Measurements from ENCODE around the gene MAPK6.

Gene MAPK6

GRCh38 chr15:52111517-52112202 lies 92.6 kb downstream of the MAPK6 start:
- H3K27me3 ChIP-seq (ENCODE audit: insufficient read depth, low read length): no peaks in the 10 kb centered on the region
- no peaks in the 10 kb centered on the region for H4K20me1 ChIP-seq (ENCODE audit: insufficient read depth, low read length)
- H3K36me3 ChIP-seq (ENCODE audit: insufficient read depth, low read length): no peaks in the 10 kb centered on the region
- H3K4me1 ChIP-seq (ENCODE audit: insufficient read depth, low read length, severe bottlenecking): peaks cover 9% of the 10 kb centered on the region
- TF ChIP-seq EZH2 (IDR thresholded peaks at IDR 0.05; ENCODE audit: borderline replicate concordance, low read length): no peak
- no peak for TF ChIP-seq CTCF (IDR thresholded peaks at IDR 0.05; ENCODE audit: low read length)
- H3K9ac ChIP-seq (ENCODE audit: low read length): peak overlapping the region; percentile 51; the same call in 1 of the 2 replicates
- no peak overlapping the region for H2AFZ ChIP-seq (ENCODE audit: low read length)
- H3K4me2 ChIP-seq (ENCODE audit: low read length): peak overlapping the region; percentile 86
- peak overlapping the region; percentile 59 for H3K4me3 ChIP-seq (ENCODE audit: low read depth, low read length, poor library complexity, severe bottlenecking)
- H3K27ac ChIP-seq (ENCODE audit: low read depth, low read length, poor library complexity, severe bottlenecking): no peak overlapping the region
- no peaks in the 10 kb centered on the region for H3K9me3 ChIP-seq (ENCODE audit: low read length)
- H3F3A ChIP-seq (ENCODE audit: insufficient read depth, low read length): no peaks in the 10 kb centered on the region
- H3K9me2 ChIP-seq (ENCODE audit: low read depth, low read length): no peaks in the 10 kb centered on the region
- no peaks in the 10 kb centered on the region for H3K79me2 ChIP-seq (ENCODE audit: insufficient read depth, low read length)

GRCh38 chr15:52112203-52112750 lies 93.3 kb downstream of the MAPK6 start:
- Histone ChIP-seq H3K4me1 (ENCODE audit: insufficient read depth, low read length, severe bottlenecking) (peaks cover 9% of the 10 kb centered on the region), H3K4me3 (ENCODE audit: low read depth, low read length, poor library complexity, severe bottlenecking) (peak overlapping the region; percentile 59), H3K9ac (ENCODE audit: low read length) (peak overlapping the region; percentile 51; the same call in 1 of the 2 replicates), H3K27me3 (ENCODE audit: insufficient read depth, low read length) (no peaks in the 10 kb centered on the region), H3K9me3 (ENCODE audit: low read length) (no peaks in the 10 kb centered on the region), H3F3A (ENCODE audit: insufficient read depth, low read length) (no peaks in the 10 kb centered on the region), H4K20me1 (ENCODE audit: insufficient read depth, low read length) (no peaks in the 10 kb centered on the region), H3K9me2 (ENCODE audit: low read depth, low read length) (no peaks in the 10 kb centered on the region), H2AFZ (ENCODE audit: low read length) (no peak overlapping the region), H3K36me3 (ENCODE audit: insufficient read depth, low read length) (no peaks in the 10 kb centered on the region), H3K4me2 (ENCODE audit: low read length) (peak overlapping the region; percentile 86), H3K79me2 (ENCODE audit: insufficient read depth, low read length) (no peaks in the 10 kb centered on the region), H3K27ac (ENCODE audit: low read depth, low read length, poor library complexity, severe bottlenecking) (no peak overlapping the region)
- TF ChIP-seq CTCF (IDR thresholded peaks at IDR 0.05; ENCODE audit: low read length) (no peak), EZH2 (IDR thresholded peaks at IDR 0.05; ENCODE audit: borderline replicate concordance, low read length) (no peak)

GRCh38 chr15:52113235-52113634 lies 94.2 kb downstream of the MAPK6 start:
- Histone ChIP-seq H3K79me2 (ENCODE audit: insufficient read depth, low read length) (no peaks in the 10 kb centered on the region), H3K4me2 (ENCODE audit: low read length) (no peak overlapping the region), H4K20me1 (ENCODE audit: insufficient read depth, low read length) (no peaks in the 10 kb centered on the region), H3K27me3 (ENCODE audit: insufficient read depth, low read length) (no peaks in the 10 kb centered on the region), H3K36me3 (ENCODE audit: insufficient read depth, low read length) (no peaks in the 10 kb centered on the region), H3K4me1 (ENCODE audit: insufficient read depth, low read length, severe bottlenecking) (peaks cover 9% of the 10 kb centered on the region), H3K9me2 (ENCODE audit: low read depth, low read length) (no peaks in the 10 kb centered on the region), H2AFZ (ENCODE audit: low read length) (no peak overlapping the region), H3F3A (ENCODE audit: insufficient read depth, low read length) (no peaks in the 10 kb centered on the region), H3K4me3 (ENCODE audit: low read depth, low read length, poor library complexity, severe bottlenecking) (no peak overlapping the region), H3K27ac (ENCODE audit: low read depth, low read length, poor library complexity, severe bottlenecking) (no peak overlapping the region), H3K9ac (ENCODE audit: low read length) (no peak overlapping the region), H3K9me3 (ENCODE audit: low read length) (no peaks in the 10 kb centered on the region)
- TF ChIP-seq EZH2 (IDR thresholded peaks at IDR 0.05; ENCODE audit: borderline replicate concordance, low read length) (no peak), CTCF (IDR thresholded peaks at IDR 0.05; ENCODE audit: low read length) (no peak)
